ENCODE results near the gene GINS1.

DNA sequence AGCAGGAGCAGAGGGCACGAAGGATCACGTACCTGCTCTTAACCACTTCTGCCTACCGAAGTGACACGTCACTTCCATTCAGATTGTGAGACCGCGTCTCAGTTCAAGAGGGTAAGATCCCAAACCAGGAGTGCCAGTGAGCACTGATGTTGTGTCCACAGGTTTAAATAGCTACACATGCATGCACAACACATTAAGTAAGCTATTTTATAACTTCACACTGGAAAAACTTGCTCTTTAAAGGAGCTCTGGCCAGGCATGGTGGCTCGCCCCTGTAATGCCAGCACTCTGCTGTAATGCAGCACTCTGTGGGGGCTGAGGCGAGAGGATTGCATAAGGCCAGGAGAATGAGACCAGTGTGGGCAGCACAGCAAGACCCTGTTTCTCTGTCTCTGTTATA, 37.9 kb upstream of the GINS1 start:
- TF ChIP-seq, protein P1, sequence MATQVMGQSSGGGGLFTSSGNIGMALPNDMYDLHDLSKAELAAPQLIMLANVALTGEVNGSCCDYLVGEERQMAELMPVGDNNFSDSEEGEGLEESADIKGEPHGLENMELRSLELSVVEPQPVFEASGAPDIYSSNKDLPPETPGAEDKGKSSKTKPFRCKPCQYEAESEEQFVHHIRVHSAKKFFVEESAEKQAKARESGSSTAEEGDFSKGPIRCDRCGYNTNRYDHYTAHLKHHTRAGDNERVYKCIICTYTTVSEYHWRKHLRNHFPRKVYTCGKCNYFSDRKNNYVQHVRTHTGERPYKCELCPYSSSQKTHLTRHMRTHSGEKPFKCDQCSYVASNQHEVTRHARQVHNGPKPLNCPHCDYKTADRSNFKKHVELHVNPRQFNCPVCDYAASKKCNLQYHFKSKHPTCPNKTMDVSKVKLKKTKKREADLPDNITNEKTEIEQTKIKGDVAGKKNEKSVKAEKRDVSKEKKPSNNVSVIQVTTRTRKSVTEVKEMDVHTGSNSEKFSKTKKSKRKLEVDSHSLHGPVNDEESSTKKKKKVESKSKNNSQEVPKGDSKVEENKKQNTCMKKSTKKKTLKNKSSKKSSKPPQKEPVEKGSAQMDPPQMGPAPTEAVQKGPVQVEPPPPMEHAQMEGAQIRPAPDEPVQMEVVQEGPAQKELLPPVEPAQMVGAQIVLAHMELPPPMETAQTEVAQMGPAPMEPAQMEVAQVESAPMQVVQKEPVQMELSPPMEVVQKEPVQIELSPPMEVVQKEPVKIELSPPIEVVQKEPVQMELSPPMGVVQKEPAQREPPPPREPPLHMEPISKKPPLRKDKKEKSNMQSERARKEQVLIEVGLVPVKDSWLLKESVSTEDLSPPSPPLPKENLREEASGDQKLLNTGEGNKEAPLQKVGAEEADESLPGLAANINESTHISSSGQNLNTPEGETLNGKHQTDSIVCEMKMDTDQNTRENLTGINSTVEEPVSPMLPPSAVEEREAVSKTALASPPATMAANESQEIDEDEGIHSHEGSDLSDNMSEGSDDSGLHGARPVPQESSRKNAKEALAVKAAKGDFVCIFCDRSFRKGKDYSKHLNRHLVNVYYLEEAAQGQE (IDR thresholded peaks at IDR 0.05; ENCODE audit: low read depth, low read length) = no peak
- TF ChIP-seq CTCF (IDR thresholded peaks at IDR 0.05) = no peak
- no peak for TF ChIP-seq USF2 (IDR thresholded peaks at IDR 0.05; ENCODE audit: borderline replicate concordance, low read depth, low read length)
- TF ChIP-seq ZBTB33 (IDR thresholded peaks at IDR 0.05; ENCODE audit: borderline replicate concordance, low read depth) = no peak
- no peak for TF ChIP-seq MXI1 (IDR thresholded peaks at IDR 0.05; ENCODE audit: low read depth, low read length)
- TF ChIP-seq CHD2 (IDR thresholded peaks at IDR 0.05; ENCODE audit: low read length, partially characterized antibody) = no peak
- TF ChIP-seq TAF1 (IDR thresholded peaks at IDR 0.05; ENCODE audit: borderline replicate concordance, low read depth, low read length) = no peak
- TF ChIP-seq RAD21 (IDR thresholded peaks at IDR 0.05; ENCODE audit: low read length) = no peak
- no peak for TF ChIP-seq FOXM1 (IDR thresholded peaks at IDR 0.05; ENCODE audit: low read depth)
- no peak for TF ChIP-seq TEAD4 (IDR thresholded peaks at IDR 0.05; ENCODE audit: borderline replicate concordance, insufficient read depth)
- TF ChIP-seq, protein P2, sequence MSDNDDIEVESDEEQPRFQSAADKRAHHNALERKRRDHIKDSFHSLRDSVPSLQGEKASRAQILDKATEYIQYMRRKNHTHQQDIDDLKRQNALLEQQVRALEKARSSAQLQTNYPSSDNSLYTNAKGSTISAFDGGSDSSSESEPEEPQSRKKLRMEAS (IDR thresholded peaks at IDR 0.05; ENCODE audit: low read depth) = no peak
- no peak for TF ChIP-seq POLR2AphosphoS5 (IDR thresholded peaks at IDR 0.05; ENCODE audit: low read depth, low read length)
- TF ChIP-seq RXRA (IDR thresholded peaks at IDR 0.05; ENCODE audit: borderline replicate concordance, low read depth) = no peak
- no peak for TF ChIP-seq GABPA (IDR thresholded peaks at IDR 0.05; ENCODE audit: low read depth)
